Measurements from ENCODE around the gene OGFR.
A peak's percentile ranks its signal among the peaks of the same experiment; 100 is the strongest.

The OGFR gene

DNA sequence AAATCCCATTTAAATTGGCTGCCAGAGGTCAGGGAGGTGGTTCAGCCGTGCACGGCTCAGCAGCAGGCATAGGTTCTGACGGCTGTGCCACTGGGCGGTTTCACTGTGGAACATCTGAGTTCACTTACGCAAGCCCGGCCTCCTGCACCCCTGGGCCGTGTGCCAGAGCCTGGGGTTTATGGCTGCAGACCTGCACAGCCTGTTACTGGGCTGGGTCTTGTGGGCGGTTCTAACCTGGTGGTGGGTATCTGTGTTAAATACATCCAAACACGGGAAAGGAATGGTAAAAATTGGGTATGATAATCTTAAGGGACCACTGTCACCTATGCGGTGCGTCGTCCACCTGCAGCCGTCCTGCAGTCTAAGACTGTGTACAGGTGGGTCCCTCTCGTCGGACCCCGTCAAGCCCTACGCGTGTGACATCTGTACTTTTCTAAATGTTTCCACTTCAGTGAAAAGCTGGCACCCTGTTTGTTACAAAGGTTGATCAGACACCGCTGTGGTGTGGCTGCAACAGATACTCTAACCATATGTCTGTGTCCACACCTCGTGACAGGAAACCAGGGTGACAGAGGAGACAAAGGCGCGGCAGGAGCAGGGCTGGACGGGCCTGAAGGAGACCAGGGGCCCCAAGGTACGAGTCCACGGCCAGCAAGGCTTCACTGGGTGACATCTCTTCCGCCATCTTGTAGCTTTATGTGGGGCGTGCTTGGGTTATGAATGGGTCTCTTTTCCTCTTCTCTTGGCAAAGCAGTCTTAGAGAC is 33.7 kb downstream of the OGFR start:
- Histone ChIP-seq H3K9me3 (no peaks in the 10 kb centered on the region), H3K27ac (peak overlapping the region; percentile 49), H3K27me3 (no peaks in the 10 kb centered on the region), H3K4me3 (ENCODE audit: low read depth in 1 of 2, low read length in 1 of 2) (no peak overlapping the region), H3K4me1 (ENCODE audit: control insufficient read depth in 1 of 2, insufficient read depth in 1 of 2, low read depth in 1 of 2, low read length in 1 of 2) (peaks cover 19 to 27% of the 10 kb centered on the region in 2 experiments), H3K36me3 (peaks cover 72% of the 10 kb centered on the region)
- TF ChIP-seq CTCF (IDR thresholded peaks at IDR 0.05): no peak

- Histone ChIP-seq H3K36me3 (peaks cover 72% of the 10 kb centered on the region), H3K27me3 (no peaks in the 10 kb centered on the region), H3K4me1 (ENCODE audit: control insufficient read depth in 1 of 2, insufficient read depth in 1 of 2, low read depth in 1 of 2, low read length in 1 of 2) (peaks cover 10 to 17% of the 10 kb centered on the region in 2 experiments), H3K9me3 (no peaks in the 10 kb centered on the region), H3K27ac (no peak overlapping the region), H3K4me3 (ENCODE audit: low read depth in 1 of 2, low read length in 1 of 2) (no peak overlapping the region)
- no peak for TF ChIP-seq CTCF (IDR thresholded peaks at IDR 0.05)
These were observed 34.6 kb downstream of the OGFR start for GRCh38 chr20:62839261-62839660.

GRCh38 chr20:62839816-62840215 is 35.2 kb downstream of the OGFR start:
- no peak for TF ChIP-seq CTCF (IDR thresholded peaks at IDR 0.05)
- Histone ChIP-seq H3K27me3 (no peaks in the 10 kb centered on the region), H3K36me3 (peaks cover 71% of the 10 kb centered on the region), H3K4me3 (ENCODE audit: low read depth in 1 of 2, low read length in 1 of 2) (no peak overlapping the region), H3K27ac (no peak overlapping the region), H3K9me3 (no peaks in the 10 kb centered on the region), H3K4me1 (ENCODE audit: control insufficient read depth in 1 of 2, insufficient read depth in 1 of 2, low read depth in 1 of 2, low read length in 1 of 2) (peaks cover 9 to 12% of the 10 kb centered on the region in 2 experiments)

- H3K27me3 ChIP-seq: no peaks in the 10 kb centered on the region
- H3K9me3 ChIP-seq: no peaks in the 10 kb centered on the region
- H3K36me3 ChIP-seq: peaks cover 69% of the 10 kb centered on the region
- peaks cover 9 to 10% of the 10 kb centered on the region in 2 experiments for H3K4me1 ChIP-seq (ENCODE audit: control insufficient read depth in 1 of 2, insufficient read depth in 1 of 2, low read depth in 1 of 2, low read length in 1 of 2)
- no peak for TF ChIP-seq CTCF (IDR thresholded peaks at IDR 0.05)
- H3K4me3 ChIP-seq (ENCODE audit: low read depth in 1 of 2, low read length in 1 of 2): no peak overlapping the region
- no peak overlapping the region for H3K27ac ChIP-seq
These were observed 35.9 kb downstream of the OGFR start for GRCh38 chr20:62840244-62841197.

GRCh38 chr20:62841705-62842212 is 37.1 kb downstream of the OGFR start:
- Histone ChIP-seq H3K27me3 (no peaks in the 10 kb centered on the region), H3K4me1 (ENCODE audit: control insufficient read depth in 1 of 2, insufficient read depth in 1 of 2, low read depth in 1 of 2, low read length in 1 of 2) (peaks cover 10 to 12% of the 10 kb centered on the region in 2 experiments), H3K27ac (no peak overlapping the region), H3K36me3 (peaks cover 66% of the 10 kb centered on the region), H3K4me3 (ENCODE audit: low read depth in 1 of 2, low read length in 1 of 2) (no peak overlapping the region), H3K9me3 (no peaks in the 10 kb centered on the region)
- TF ChIP-seq CTCF (IDR thresholded peaks at IDR 0.05): no peak

Data from neutrophil (primary cell).